Measurements from ENCODE around the gene LELP1.
"Not testable (repeated sequence)": the region's sequence is repeated elsewhere in the genome, so short reads cannot be mapped to it uniquely, and the experiment has no call there.

Gene LELP1

GRCh38 chr1:153228491-153228890 lies 25.3 kb downstream of the LELP1 start:
- FAIRE-seq, result no peak
- TF ChIP-seq CTCF (IDR thresholded peaks at IDR 0.05; ENCODE audit: insufficient read depth, missing control alignments), result no peak

GRCh38 chr1:153229076-153229829 lies 26.0 kb downstream of the LELP1 start:
- not testable (repeated sequence) for FAIRE-seq; DNase-seq (ENCODE audit: insufficient read length, low spot score)
- TF ChIP-seq CTCF (IDR thresholded peaks at IDR 0.05; ENCODE audit: insufficient read depth, missing control alignments), result peak; percentile 39

More at GRCh38 chr1:153228491-153228890, 25.3 kb downstream of the LELP1 start:
- no peak for DNase-seq (ENCODE audit: insufficient read length, low spot score)

GRCh38 chr1:153231363-153231762 lies 28.1 kb downstream of the LELP1 start:
- no peak for FAIRE-seq
- DNase-seq (ENCODE audit: insufficient read length, low spot score), result no peak
- TF ChIP-seq CTCF (IDR thresholded peaks at IDR 0.05; ENCODE audit: insufficient read depth, missing control alignments), result no peak

- FAIRE-seq (no peak), DNase-seq (ENCODE audit: insufficient read length, low spot score) (no peak)
- no peak for TF ChIP-seq CTCF (IDR thresholded peaks at IDR 0.05; ENCODE audit: insufficient read depth, missing control alignments)
Measured at GRCh38 chr1:153231785-153232184, 28.6 kb downstream of the LELP1 start.

- no peak for TF ChIP-seq CTCF (IDR thresholded peaks at IDR 0.05; ENCODE audit: insufficient read depth, missing control alignments)
- FAIRE-seq (no peak), DNase-seq (ENCODE audit: insufficient read length, low spot score) (no peak)
Measured at GRCh38 chr1:153232553-153232952, 29.3 kb downstream of the LELP1 start.

- FAIRE-seq (no peak), DNase-seq (ENCODE audit: insufficient read length, low spot score) (no peak)
- no peak for TF ChIP-seq CTCF (IDR thresholded peaks at IDR 0.05; ENCODE audit: insufficient read depth, missing control alignments)
Measured at GRCh38 chr1:153233448-153233847, 30.2 kb downstream of the LELP1 start.

GRCh38 chr1:153238527-153238926 lies 35.3 kb downstream of the LELP1 start:
- peak; percentile 27 for TF ChIP-seq CTCF (IDR thresholded peaks at IDR 0.05; ENCODE audit: insufficient read depth, missing control alignments)
- DNase-seq (ENCODE audit: insufficient read length, low spot score), result no peak
- FAIRE-seq, result no peak

Data from D721Med (cell line).